Stimulated activated memory B cell treated with anti-CD40 and anti-IgM and Interleukin-4, amounts not matched to agents 10 μg/mL and 1 μg/mL and 100 μg/mL, for 72 hours (primary cell): ENCODE measurements around the gene NME5.

Experiments used
- ATAC-seq: fragments of 150-1000 bp; cut with Tn5 transposase; 2 replicates; pipeline ENCODE4 v1.10.0; 2021
- H3K27ac Mint-ChIP-seq: one replicate; pipeline ENCODE4 v1.8.0; 2022; ENCODE audit warnings: mild to moderate bottlenecking, mixed read lengths
- H3K27me3 Mint-ChIP-seq: one replicate; pipeline ENCODE4 v1.8.0; 2022; ENCODE audit warnings: mixed read lengths
- H3K36me3 Mint-ChIP-seq: one replicate; pipeline ENCODE4 v1.8.0; 2022; ENCODE audit warnings: mixed read lengths
- H3K4me1 Mint-ChIP-seq: one replicate; pipeline ENCODE4 v1.8.0; 2022; ENCODE audit warnings: mixed read lengths
- H3K4me3 Mint-ChIP-seq: one replicate; pipeline ENCODE4 v1.8.0; 2022; ENCODE audit warnings: mild to moderate bottlenecking, moderate library complexity, mixed read lengths
- H3K9me3 Mint-ChIP-seq: one replicate; pipeline ENCODE4 v1.8.0; 2022; ENCODE audit warnings: mixed read lengths

NME5 gene

GRCh38 chr5:138107213-138107612 lies 32.0 kb downstream of the NME5 start:
- H3K36me3 Mint-ChIP-seq, result no peaks in the 10 kb centered on the region
- no peaks in the 10 kb centered on the region for H3K27me3 Mint-ChIP-seq
- no peak overlapping the region for H3K4me3 Mint-ChIP-seq
- peaks cover 12% of the 10 kb centered on the region for H3K4me1 Mint-ChIP-seq
- no peaks in the 10 kb centered on the region for H3K9me3 Mint-ChIP-seq
- H3K27ac Mint-ChIP-seq, result no peak overlapping the region
- no peak for ATAC-seq

- H3K27ac Mint-ChIP-seq, result no peak overlapping the region
These were observed 33.5 kb downstream of the NME5 start for GRCh38 chr5:138105709-138106108.

GRCh38 chr5:138103319-138103637 lies 36.0 kb downstream of the NME5 start:
- no peak for ATAC-seq
- Mint-ChIP-seq H3K9me3 (no peaks in the 10 kb centered on the region), H3K27me3 (peaks cover 11% of the 10 kb centered on the region), H3K4me3 (no peak overlapping the region), H3K27ac (peak overlapping the region; percentile 39), H3K4me1 (peaks cover 22% of the 10 kb centered on the region), H3K36me3 (no peaks in the 10 kb centered on the region)

More at GRCh38 chr5:138105709-138106108, 33.5 kb downstream of the NME5 start:
- no peaks in the 10 kb centered on the region for H3K9me3 Mint-ChIP-seq
- no peaks in the 10 kb centered on the region for H3K27me3 Mint-ChIP-seq
- peaks cover 21% of the 10 kb centered on the region for H3K4me1 Mint-ChIP-seq
- H3K4me3 Mint-ChIP-seq, result no peak overlapping the region
- H3K36me3 Mint-ChIP-seq, result no peaks in the 10 kb centered on the region
- no peak for ATAC-seq

GRCh38 chr5:138102454-138103318 lies 36.5 kb downstream of the NME5 start:
- peak; percentile 90 for ATAC-seq
- Mint-ChIP-seq H3K4me3 (no peak overlapping the region), H3K27ac (peak overlapping the region; percentile 39), H3K27me3 (peaks cover 14% of the 10 kb centered on the region), H3K4me1 (peaks cover 22% of the 10 kb centered on the region), H3K36me3 (no peaks in the 10 kb centered on the region), H3K9me3 (no peaks in the 10 kb centered on the region)

- Mint-ChIP-seq H3K27me3 (peaks cover 29% of the 10 kb centered on the region), H3K4me3 (no peak overlapping the region), H3K4me1 (peaks cover 10% of the 10 kb centered on the region), H3K36me3 (no peaks in the 10 kb centered on the region), H3K27ac (no peak overlapping the region), H3K9me3 (no peaks in the 10 kb centered on the region)
- ATAC-seq, result no peak
These were observed 42.0 kb downstream of the NME5 start for GRCh38 chr5:138096997-138097828.

GRCh38 chr5:138096363-138096762 lies 42.9 kb downstream of the NME5 start:
- ATAC-seq, result no peak
- peaks cover 29% of the 10 kb centered on the region for H3K27me3 Mint-ChIP-seq
- H3K27ac Mint-ChIP-seq, result no peak overlapping the region
- no peaks in the 10 kb centered on the region for H3K9me3 Mint-ChIP-seq
- H3K36me3 Mint-ChIP-seq, result no peaks in the 10 kb centered on the region
- peaks cover 8% of the 10 kb centered on the region for H3K4me1 Mint-ChIP-seq
- no peak overlapping the region for H3K4me3 Mint-ChIP-seq

- H3K4me1 Mint-ChIP-seq, result no peaks in the 10 kb centered on the region
- ATAC-seq, result no peak
- H3K27me3 Mint-ChIP-seq, result peaks cover 28% of the 10 kb centered on the region
- H3K9me3 Mint-ChIP-seq, result no peaks in the 10 kb centered on the region
- no peak overlapping the region for H3K4me3 Mint-ChIP-seq
- H3K27ac Mint-ChIP-seq, result no peak overlapping the region
- H3K36me3 Mint-ChIP-seq, result no peaks in the 10 kb centered on the region
These were observed 43.9 kb downstream of the NME5 start for GRCh38 chr5:138095100-138095907.

- no peaks in the 10 kb centered on the region for H3K4me1 Mint-ChIP-seq
- H3K9me3 Mint-ChIP-seq, result no peaks in the 10 kb centered on the region
These were observed 46.2 kb downstream of the NME5 start for GRCh38 chr5:138093036-138093435.

GRCh38 chr5:138092301-138092700 lies 46.9 kb downstream of the NME5 start:
- ATAC-seq, result no peak
- peaks cover 11% of the 10 kb centered on the region for H3K27me3 Mint-ChIP-seq
- no peak overlapping the region for H3K27ac Mint-ChIP-seq
- H3K4me3 Mint-ChIP-seq, result no peak overlapping the region
- no peaks in the 10 kb centered on the region for H3K36me3 Mint-ChIP-seq
- no peaks in the 10 kb centered on the region for H3K9me3 Mint-ChIP-seq
- no peaks in the 10 kb centered on the region for H3K4me1 Mint-ChIP-seq

More at GRCh38 chr5:138093036-138093435, 46.2 kb downstream of the NME5 start:
- peaks cover 17% of the 10 kb centered on the region for H3K27me3 Mint-ChIP-seq
- H3K27ac Mint-ChIP-seq, result no peak overlapping the region
- no peak overlapping the region for H3K4me3 Mint-ChIP-seq
- no peaks in the 10 kb centered on the region for H3K36me3 Mint-ChIP-seq
- no peak for ATAC-seq

- Mint-ChIP-seq H3K9me3 (no peaks in the 10 kb centered on the region), H3K4me3 (no peak overlapping the region), H3K27me3 (peaks cover 5% of the 10 kb centered on the region), H3K27ac (no peak overlapping the region), H3K4me1 (no peaks in the 10 kb centered on the region), H3K36me3 (no peaks in the 10 kb centered on the region)
- ATAC-seq, result no peak
These were observed 47.5 kb downstream of the NME5 start for GRCh38 chr5:138091685-138092084.

GRCh38 chr5:138083702-138084101 lies 55.5 kb downstream of the NME5 start, which contains the start of gene WNT8A:
Gene WNT8A, plus strand, starts transcription at chr5:138084033. Its CDS starts 95 bp downstream, at chr5:138084128.
- H3K9me3 Mint-ChIP-seq, result no peaks in the 10 kb centered on the region
- peaks cover 16% of the 10 kb centered on the region for H3K4me1 Mint-ChIP-seq
- H3K4me3 Mint-ChIP-seq, result no peak within 1 kb of the TSS
- no peak for ATAC-seq
- H3K36me3 Mint-ChIP-seq, result no peaks in the 10 kb centered on the region
- peak within 1 kb of the TSS; percentile 27 for H3K27ac Mint-ChIP-seq
- H3K27me3 Mint-ChIP-seq, result no peaks in the 10 kb centered on the region

GRCh38 chr5:138082033-138082432 lies 57.2 kb downstream of the NME5 start:
- Mint-ChIP-seq H3K27ac (peak overlapping the region; percentile 76), H3K9me3 (no peaks in the 10 kb centered on the region), H3K36me3 (no peaks in the 10 kb centered on the region), H3K4me1 (peaks cover 16% of the 10 kb centered on the region), H3K4me3 (no peak overlapping the region), H3K27me3 (no peaks in the 10 kb centered on the region)
- no peak for ATAC-seq

- Mint-ChIP-seq H3K27me3 (no peaks in the 10 kb centered on the region), H3K4me1 (peaks cover 16% of the 10 kb centered on the region), H3K27ac (no peak overlapping the region), H3K4me3 (no peak overlapping the region), H3K9me3 (no peaks in the 10 kb centered on the region), H3K36me3 (no peaks in the 10 kb centered on the region)
- no peak for ATAC-seq
These were observed 61.1 kb downstream of the NME5 start for GRCh38 chr5:138078006-138078643.

- no peaks in the 10 kb centered on the region for H3K9me3 Mint-ChIP-seq
- no peak for ATAC-seq
- H3K27me3 Mint-ChIP-seq, result no peaks in the 10 kb centered on the region
- no peak overlapping the region for H3K27ac Mint-ChIP-seq
- no peaks in the 10 kb centered on the region for H3K36me3 Mint-ChIP-seq
- H3K4me1 Mint-ChIP-seq, result peaks cover 15% of the 10 kb centered on the region
- H3K4me3 Mint-ChIP-seq, result no peak overlapping the region
These were observed 62.0 kb downstream of the NME5 start for GRCh38 chr5:138077064-138077696.
